Glomerular visceral epithelial cell (primary cell): ENCODE data around the gene TSNAXIP1.
"Not testable (repeated sequence)": the region's sequence is repeated elsewhere in the genome, so short reads cannot be mapped to it uniquely, and the experiment has no call there.

ENCODE experiments used
- DNase-seq: peaks from one replicate; pipeline ENCODE4 v3.0.0-alpha.2; 2016; ENCODE audit errors: extremely low spot score

Gene TSNAXIP1

DNA sequence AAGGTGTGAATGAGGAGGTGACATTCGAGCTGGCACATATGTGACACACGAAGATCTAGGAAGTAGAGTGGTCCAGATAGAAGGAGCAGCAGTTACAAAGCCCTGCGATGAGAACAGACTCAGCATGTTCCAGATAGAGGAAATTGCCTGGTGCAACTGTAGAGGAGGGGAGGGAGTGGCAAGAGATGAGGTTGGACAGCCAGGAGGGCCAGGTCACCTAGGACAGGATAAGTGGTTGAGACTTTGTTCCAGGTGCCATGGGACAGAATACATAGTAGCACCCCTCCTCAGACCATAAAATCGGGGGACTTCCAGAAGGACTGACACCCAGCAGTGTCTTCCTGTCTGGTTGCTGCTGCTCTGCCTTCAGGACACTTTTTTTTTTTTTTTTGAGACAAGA lies 51.8 kb downstream of the TSNAXIP1 start:
- no peak for DNase-seq

DNA sequence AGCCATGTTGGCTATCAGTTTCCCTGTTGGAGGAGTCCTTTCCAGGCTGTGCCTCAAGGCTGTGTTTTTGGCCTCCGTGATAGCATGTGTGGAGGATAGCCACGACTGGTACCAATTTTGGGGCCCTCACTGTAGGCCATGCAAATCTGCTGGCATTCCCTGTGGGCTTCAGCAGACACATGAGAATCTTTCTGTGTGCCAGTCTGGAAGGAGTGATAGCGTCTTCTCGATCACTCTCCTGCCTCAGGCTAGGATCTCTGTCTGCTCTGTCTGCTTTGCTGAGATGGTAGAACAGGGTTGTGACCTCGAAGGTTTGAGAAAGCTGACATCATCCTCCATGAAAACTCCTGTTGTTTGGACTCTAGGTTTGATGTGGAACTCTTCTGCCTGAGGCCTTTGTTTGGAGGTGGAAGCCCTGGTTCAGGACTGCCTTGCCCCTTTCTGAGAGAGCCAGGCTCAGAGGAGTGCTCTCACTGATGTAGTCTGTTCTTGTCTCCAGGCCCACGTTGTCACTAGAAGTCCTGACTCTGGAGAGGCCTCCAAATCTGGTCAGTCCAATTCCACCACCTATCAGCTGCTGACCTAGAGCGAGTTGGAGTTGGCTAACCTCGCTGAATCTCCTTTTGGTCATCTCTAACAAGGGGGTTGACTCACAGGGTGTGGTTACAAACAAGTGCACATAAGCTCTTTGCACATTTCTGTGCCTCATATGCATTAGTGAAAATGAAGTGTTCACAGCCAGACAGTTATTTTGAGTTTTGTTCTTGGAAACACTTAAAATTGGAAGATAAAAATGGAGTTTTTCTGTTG lies 54.1 kb downstream of the TSNAXIP1 start:
- no peak for DNase-seq

DNA sequence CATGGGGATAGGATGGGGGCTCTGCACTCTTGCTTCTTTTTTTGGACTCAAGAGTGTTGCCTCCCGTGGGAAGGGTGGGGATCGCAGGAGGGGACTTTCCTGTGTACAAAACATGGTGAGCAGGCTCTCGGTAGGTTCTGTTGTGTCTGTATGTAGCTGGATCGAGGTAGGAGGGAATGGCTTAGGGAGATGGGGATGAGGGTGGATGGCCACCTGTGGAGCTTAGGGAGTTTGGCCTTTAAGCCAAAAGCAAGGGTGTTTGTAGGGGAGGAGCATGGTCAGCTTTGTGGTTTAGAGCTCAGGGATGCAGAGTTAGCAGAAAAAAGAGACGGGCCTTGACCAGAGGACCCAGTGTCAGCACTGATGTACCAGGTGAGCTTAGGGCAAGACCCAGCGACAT lies 55.2 kb downstream of the TSNAXIP1 start:
- DNase-seq = no peak

DNA sequence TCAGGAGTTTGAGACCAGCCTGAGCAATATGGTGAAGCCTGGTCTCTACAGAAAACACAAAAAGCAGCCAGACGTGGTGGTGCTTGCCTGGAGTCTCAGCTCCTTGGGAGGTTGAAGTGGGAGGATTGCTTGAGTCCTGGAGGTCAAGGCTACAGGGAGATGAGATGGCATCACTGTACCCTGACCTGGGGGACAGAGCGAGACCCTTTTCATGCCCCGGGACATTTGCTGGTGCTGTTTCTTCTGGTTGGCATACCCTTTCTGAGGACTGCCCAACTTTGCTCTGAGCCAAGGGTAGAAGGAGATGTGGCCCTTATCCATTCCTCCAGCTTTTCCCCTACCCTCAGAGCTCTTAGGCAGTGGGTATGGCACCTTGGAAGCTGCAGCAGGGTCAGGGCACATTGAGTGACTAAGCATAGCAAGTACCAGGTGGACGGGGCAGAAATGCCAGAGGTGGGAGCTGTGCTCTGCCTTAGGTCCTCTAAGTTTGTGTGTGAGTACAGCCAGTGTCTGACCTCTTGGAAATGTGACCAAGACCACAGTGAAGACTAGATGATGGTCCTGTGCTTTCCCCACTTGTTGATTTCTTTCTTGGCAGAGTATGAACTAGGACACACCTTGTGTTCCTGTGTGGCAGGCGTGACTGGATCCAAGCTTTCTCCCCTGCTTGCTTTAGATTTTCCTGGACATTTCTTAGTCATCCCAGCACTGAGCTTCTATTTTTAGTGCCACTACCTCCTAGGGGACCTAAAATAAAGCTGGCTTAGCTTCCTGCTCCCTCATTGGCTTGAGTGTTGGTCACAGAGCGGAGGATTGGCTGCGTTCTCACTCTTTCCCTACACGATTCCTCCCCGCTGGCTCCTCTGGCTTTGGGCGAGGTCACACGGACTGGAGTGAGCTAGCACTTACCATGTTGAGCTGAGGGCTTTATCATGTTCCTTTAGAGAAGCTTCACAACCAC lies 56.2 kb downstream of the TSNAXIP1 start:
- no peak for DNase-seq

DNA sequence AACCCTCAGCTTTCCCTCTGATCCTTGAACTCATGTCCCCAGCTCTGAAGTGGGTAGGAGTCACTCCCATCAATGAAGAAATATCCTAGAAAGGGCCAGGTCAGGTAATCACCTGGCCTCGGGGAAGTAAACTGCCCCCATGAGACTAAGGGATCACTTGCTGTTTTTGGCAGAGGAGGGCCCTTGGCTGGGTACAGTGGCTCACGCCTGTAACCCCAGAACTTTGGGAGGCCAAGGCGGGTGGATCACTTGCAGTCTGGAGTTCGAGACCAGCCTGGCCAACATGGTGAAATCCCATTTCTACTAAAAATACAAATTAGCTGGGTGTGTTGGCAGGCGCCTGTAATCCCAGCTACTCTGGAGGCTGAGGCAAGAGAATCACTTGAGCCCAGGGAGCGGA lies 57.4 kb downstream of the TSNAXIP1 start:
- DNase-seq = not testable (repeated sequence)

DNA sequence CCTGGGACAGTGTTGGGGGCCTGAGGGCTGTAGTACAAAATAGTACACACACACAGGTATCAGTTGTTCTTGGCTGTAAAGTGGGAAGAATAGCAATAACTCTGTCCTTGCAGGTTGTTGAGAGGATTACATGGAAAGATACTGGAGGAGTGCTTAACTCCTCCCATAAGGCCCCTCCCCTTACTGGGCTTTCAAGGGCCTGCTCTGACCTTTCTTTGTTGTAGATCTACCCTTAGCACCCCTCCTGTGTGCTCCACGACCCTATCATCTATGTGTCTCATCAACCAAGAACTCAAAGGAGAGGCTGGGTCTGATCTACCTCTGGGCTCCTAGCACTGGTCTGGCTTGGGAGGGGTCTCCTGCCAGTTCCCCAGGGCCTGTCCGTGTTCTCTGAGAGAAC lies 57.9 kb downstream of the TSNAXIP1 start:
- DNase-seq = no peak

DNA sequence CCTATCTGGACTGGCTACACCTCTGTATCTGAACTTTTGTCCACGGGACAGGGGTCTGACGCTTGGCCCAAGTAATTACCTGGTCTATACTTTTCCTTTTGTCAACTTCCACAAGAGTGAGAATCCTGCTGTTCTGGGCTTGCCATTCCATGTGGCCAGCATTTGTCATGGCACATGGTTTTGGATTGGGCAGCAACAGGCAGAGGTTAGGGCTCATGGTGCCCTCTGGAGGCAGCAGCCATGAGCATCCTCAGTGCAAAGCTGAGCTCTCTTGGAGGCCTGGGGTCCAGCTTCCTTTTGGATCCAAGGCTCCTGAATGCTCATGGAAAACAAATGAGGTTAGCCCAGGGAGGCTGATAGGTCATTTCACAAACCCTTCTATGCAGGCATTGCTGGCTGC lies 58.6 kb downstream of the TSNAXIP1 start:
- DNase-seq = no peak

DNA sequence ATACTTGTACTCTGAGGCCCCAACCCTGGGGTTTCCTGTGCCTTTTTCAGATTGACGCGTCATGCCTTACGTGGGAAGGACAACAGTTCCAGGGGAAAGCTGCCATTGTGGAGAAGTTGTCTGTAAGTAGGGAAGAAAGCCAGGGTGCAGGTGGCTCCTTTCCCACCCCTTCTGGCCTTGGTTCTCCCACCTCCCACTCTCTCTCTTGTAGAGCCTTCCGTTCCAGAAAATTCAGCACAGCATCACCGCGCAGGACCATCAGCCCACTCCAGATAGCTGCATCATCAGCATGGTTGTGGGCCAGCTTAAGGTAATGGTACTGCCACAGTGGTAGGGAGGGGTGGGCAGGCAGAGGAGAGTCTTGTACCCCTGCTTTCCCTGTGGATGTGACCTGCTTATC lies 61.6 kb downstream of the TSNAXIP1 start:
- DNase-seq = no peak

DNA sequence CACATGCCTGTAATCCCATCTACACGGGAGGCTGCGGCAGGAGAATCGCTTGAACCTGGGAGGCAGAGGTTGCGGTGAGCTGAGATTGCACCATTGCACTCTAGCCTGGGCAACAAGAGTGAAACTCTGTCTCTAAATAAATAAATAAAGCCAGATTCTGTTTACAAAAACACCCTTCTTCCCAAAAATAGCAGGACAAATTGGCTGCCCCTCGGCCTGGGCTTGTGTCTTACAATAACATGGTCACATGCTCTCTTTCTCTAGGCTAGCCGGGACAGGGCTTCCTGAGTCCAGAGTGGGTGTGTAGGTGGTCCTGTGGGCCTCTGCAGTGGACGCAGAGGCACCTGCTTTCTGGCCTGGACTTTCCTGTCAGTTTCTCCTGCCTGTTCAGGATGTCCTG lies 63.0 kb downstream of the TSNAXIP1 start:
- no peak for DNase-seq

DNA sequence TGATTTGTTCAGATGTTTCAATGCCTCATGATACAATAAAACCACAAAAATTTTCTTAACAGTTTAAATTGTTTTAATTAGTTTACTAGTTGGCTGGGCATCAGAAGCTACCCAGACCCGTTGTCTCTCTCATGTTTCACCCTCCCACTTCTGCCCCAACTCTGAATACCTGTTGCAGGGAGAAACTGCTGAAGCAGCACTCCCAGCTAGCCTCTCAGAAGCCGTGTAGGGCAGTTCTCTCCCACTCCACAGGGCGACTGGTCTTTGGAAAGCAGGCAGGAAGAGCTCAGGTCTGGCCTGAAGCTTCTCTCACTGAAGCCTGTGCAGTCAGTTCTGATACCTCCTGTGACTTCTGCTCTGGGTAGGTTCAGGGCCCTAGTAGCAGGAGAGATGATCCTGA lies 64.6 kb downstream of the TSNAXIP1 start:
- no peak for DNase-seq

DNA sequence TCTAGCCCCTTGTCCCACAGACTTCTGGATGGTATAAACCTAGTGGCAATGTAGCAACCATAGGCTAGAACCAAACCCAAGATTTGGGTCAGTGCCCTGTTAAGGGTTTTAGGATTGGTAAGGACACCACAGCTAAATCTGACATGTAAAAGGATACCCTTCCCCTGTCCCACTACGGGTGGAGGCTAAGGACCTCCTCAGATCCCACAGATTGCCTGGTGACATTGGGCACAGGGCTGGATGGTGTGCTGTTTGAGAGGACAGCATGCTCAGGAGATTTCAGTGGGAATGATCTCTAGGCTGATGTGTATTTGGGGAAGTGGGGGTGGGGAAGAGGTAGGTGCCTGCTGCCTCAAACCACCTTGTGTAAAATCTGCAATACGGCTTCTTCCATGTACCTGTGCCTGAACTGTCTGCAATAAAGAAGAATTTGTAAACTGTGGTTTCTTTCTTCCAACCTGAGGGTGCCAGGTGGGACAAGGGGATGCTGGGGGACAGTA lies 65.5 kb downstream of the TSNAXIP1 start:
- no peak for DNase-seq

DNA sequence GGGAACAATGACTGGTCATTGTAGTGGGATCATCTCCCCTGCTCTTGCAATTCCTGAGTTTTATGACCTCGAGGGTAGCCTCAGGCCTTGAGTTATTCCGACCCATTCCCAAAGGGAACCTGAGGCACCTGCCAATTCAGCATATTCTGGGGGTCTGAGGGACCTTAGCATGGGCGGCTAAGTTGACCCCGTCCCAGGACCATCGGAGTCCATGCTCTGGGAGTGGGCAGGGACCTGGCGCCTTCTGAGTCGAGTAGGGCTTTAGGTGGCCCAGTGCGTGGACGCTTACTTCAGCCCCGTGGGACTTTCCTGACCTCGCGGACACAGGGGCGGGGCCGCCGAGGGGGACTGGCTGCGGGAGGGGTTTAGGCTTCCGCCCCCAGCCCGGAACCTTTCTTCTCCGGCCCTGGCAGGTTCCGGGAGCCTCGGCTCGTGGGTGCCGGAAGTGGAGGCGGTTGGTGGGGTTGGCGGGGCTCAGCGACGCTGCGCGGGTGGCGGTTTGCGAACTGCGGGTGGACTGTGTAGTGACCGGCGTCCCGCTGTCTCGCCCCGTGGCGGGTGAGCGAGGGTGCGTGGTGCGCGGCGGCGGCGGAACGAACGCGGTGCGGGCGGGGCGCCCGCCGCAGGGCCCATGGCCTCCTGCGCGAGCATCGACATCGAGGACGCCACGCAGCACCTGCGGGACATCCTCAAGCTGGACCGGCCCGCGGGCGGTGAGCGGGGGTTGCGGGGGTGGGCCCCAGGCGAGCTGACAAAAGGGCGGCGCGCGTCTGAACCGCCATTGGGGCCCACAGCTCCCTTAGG lies 66.1 kb downstream of the TSNAXIP1 start, which contains the start of gene EDC4:
EDC4 (plus strand) TSS at position 422 of the 804 bp plus-strand sequence; CDS start at position 632, 210 bp downstream.
- peak; percentile 81 for DNase-seq

DNA sequence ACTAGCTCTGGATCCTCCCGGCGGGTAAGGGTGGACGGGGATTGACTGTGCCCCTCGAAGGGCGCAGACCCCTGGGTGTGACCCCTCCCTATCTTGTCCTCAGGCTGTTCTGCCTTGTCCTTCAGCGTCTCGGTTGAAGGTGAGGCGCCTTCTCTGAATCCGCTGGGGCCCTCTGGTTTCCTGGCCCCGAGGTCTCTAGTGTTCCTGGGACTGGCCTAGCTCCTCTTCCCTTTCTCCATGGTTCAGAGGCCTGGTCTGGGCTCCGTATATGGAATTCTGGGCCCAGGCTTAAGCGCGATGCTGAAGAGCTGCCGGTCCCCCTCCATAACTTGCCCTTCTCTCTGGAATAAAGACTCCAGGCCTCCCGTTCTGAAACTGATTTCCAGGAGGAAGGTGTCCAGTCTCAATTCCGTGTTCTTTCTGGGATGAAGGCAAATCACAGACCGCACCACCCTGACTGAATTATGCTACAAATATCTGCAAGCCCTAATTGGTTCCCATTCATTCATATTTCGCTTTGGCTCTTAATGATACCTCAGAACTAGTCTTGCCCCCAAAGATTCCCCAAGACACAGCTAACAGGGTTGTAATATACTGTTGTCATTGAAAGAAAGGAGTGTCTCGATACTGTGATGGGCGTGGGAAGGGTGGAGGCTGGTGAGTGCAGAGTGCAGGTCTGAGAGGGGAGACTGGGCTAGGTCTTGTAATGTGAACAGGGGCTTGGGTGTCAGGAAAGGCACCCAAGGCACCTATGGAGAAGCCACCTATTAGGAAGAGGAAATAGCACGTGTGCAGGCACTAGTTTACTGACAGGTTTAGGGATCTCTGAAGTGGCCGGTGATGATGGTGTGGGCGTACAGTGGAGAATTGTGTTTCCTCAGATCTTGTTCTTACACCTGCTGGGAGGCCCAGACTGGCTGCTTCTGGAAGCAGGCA lies 67.0 kb downstream of the TSNAXIP1 start:
- no peak for DNase-seq

DNA sequence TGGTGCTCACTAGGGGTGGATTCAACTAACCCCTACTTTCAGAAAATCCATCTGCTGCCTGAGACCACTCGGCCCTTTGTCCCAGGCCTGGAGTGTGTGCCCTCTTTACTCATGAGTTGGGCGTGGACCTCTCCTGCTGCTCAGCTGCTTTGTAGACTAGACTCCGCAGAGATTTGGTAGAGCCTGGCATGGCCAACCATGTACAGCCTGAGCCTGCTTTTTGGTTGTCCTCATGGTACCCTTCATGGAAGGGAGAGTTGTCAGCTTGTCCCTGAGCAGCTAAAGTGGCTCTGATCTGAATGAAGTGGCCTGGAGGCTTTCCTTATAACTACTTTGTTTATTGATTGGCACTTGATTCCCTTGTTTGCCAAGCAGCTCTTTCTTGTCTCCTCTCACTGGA lies 67.7 kb downstream of the TSNAXIP1 start:
- DNase-seq = no peak

DNA sequence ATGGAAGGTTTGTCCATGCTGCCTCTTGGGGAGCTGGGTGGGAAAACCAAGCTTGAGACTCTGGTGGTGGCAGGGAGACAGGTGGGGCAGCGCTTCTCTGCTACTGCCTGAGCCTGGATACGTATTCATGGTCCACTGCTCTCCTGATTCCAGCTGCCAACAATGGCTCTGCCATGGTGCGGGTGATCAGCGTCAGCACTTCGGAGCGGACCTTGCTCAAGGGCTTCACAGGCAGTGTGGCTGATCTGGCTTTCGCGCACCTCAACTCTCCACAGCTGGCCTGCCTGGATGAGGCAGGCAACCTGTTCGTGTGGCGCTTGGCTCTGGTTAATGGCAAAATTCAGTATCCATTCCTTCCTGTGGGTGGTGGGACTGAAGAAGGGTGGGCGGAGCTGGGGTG lies 70.4 kb downstream of the TSNAXIP1 start:
- DNase-seq = no peak
